PFSK-1 (cell line): ENCODE measurements around the gene HLF.

ENCODE experiments used
- FOXP2 ChIP-seq: optimal IDR thresholded peaks from 2 replicates; pipeline ENCODE3; 2011; ENCODE audit warnings: borderline replicate concordance, control low read depth, inconsistent platforms; ENCODE audit not compliant: insufficient read depth; ENCODE audit errors: extremely low read length, extremely low read depth
- POLR2AphosphoS5 ChIP-seq: IDR thresholded peaks from 2 replicates; pipeline ENCODE4 v1.6.1; 2012; ENCODE audit warnings: low read depth, mild to moderate bottlenecking, control low read depth, low read length, moderate library complexity
- REST ChIP-seq, 2 experiments: IDR thresholded peaks; 2 replicates each; pipeline versions ENCODE4 v1.6.1 to v1.8.0; 2011 to 2012; ENCODE audit warnings: low read depth in 2 of 2, low read length in 2 of 2, control low read depth in 1 of 2, inconsistent platforms in 1 of 2, mild to moderate bottlenecking in 1 of 2, moderate library complexity in 1 of 2; ENCODE audit not compliant: insufficient read depth in 1 of 2
- SIN3A ChIP-seq: IDR thresholded peaks from 2 replicates; pipeline ENCODE4 v1.6.1; 2012; ENCODE audit warnings: mild to moderate bottlenecking, low read length, moderate library complexity, borderline replicate concordance; ENCODE audit not compliant: insufficient read depth
- TAF1 ChIP-seq: IDR thresholded peaks from 2 replicates; pipeline ENCODE4 v1.6.1; 2012; ENCODE audit warnings: low read length, control low read depth, borderline replicate concordance; ENCODE audit not compliant: insufficient read depth

Gene HLF

GRCh38 chr17:55307879-55308278, 43.1 kb downstream of the HLF start:
- TF ChIP-seq SIN3A (no peak), REST (IDR thresholded peaks at IDR 0.05; ENCODE audit: insufficient read depth in 1 of 2, low read depth in 2 of 2, low read length in 2 of 2) (no peak), POLR2AphosphoS5 (no peak), TAF1 (no peak), FOXP2 (no peak)

- TF ChIP-seq TAF1 (no peak), POLR2AphosphoS5 (no peak)
These were observed 44.0 kb downstream of the HLF start for GRCh38 chr17:55308613-55309391.

- TF ChIP-seq SIN3A (no peak), FOXP2 (no peak), TAF1 (no peak)
These were observed 47.1 kb downstream of the HLF start for GRCh38 chr17:55311767-55312375.

- TF ChIP-seq SIN3A (no peak), FOXP2 (no peak), REST (IDR thresholded peaks at IDR 0.05; ENCODE audit: insufficient read depth in 1 of 2, low read depth in 2 of 2, low read length in 2 of 2) (no peak), TAF1 (no peak), POLR2AphosphoS5 (no peak)
These were observed 48.1 kb downstream of the HLF start for GRCh38 chr17:55312852-55313251.

GRCh38 chr17:55314061-55314783, 49.5 kb downstream of the HLF start:
- TF ChIP-seq POLR2AphosphoS5 (no peak), TAF1 (no peak), FOXP2 (no peak), REST (IDR thresholded peaks at IDR 0.05; ENCODE audit: insufficient read depth in 1 of 2, low read depth in 2 of 2, low read length in 2 of 2) (no peak), SIN3A (no peak)
